Calu3 (cell line): ENCODE data around the gene OR10P1. TPM values are rescaled to one million over a fixed set of nuclear protein-coding genes. Genes with fewer than 3 reads are reported as not detected.

Source experiments
- BruUV-seq: library from RNA; stranded (reverse); fragments of 400-500 nt; replicated peaks from 2 replicates; lab custom pipeline; 2021; lab: Mats Ljungman, UMichigan
- CTCF ChIA-PET: fragments of 300-600 bp; sonication (Branson Sonifier 250); formaldehyde crosslinking; loops from one replicate; lab custom pipeline; 2022; ENCODE audit warnings: antibody characterized with exemption; lab: Charles Lee
- DNase-seq: peaks from one replicate; pipeline ENCODE4 v3.0.0; 2022
- H3K27ac Mint-ChIP-seq: one replicate; pipeline ENCODE4 v1.8.0; 2022; ENCODE audit warnings: mixed read lengths; ENCODE audit not compliant: unreplicated experiment
- H3K27me3 Mint-ChIP-seq: one replicate; pipeline ENCODE4 v1.8.0; 2022; ENCODE audit warnings: mixed read lengths; ENCODE audit not compliant: unreplicated experiment
- H3K36me3 Mint-ChIP-seq: one replicate; pipeline ENCODE4 v1.8.0; 2022; ENCODE audit warnings: mild to moderate bottlenecking, moderate library complexity, mixed read lengths; ENCODE audit not compliant: insufficient read depth, unreplicated experiment
- H3K4me1 Mint-ChIP-seq: one replicate; pipeline ENCODE4 v1.8.0; 2022; ENCODE audit warnings: mild to moderate bottlenecking, low read depth, mixed read lengths; ENCODE audit not compliant: unreplicated experiment
- H3K4me3 Mint-ChIP-seq: one replicate; pipeline ENCODE4 v1.8.0; 2022; ENCODE audit warnings: mild to moderate bottlenecking, low read depth, moderate library complexity, mixed read lengths; ENCODE audit not compliant: unreplicated experiment
- H3K9me3 Mint-ChIP-seq: one replicate; pipeline ENCODE4 v1.8.0; 2022; ENCODE audit warnings: low read depth, mixed read lengths; ENCODE audit not compliant: unreplicated experiment
- CTCF ChIP-seq: fragments of 200-600 bp; IDR thresholded peaks from one replicate; pipeline ENCODE4 v1.8.0; 2022; ENCODE audit warnings: antibody characterized with exemption; ENCODE audit not compliant: unreplicated experiment
- intact Hi-C: fragments of 100-400 bp; cut with micrococcal nuclease; formaldehyde crosslinking; loops from one replicate; pipeline ENCODE4 v1.10.0; 2022; ENCODE audit not compliant: unreplicated experiment
- total RNA-seq: library from RNA; stranded (reverse); gene quantifications from 2 replicates; pipeline ENCODE4 v1.2.3, GENCODE V29; 2022

The OR10P1 gene
- total RNA-seq, 1 experiment from 2014 or later: not detected

- peak; percentile 87 for DNase-seq
- peak; percentile 55 for TF ChIP-seq CTCF
- H3K9me3 Mint-ChIP-seq: no peaks in the 10 kb centered on the region
- H3K27me3 Mint-ChIP-seq: no peaks in the 10 kb centered on the region
- intact Hi-C loops: loop anchor here (1.0 to 5.0 kb wide), 3 partner anchors 23 to 56 kb away; partner anchors contain the start of gene RDH5
- peak overlapping the region; percentile 87 for H3K4me3 Mint-ChIP-seq
- peak overlapping the region; percentile 68 for H3K27ac Mint-ChIP-seq
- peaks cover 30% of the 10 kb centered on the region for H3K36me3 Mint-ChIP-seq
- H3K4me1 Mint-ChIP-seq: peaks cover 30% of the 10 kb centered on the region
- no TSS peak for BruUV-seq
- CTCF ChIA-PET: interaction anchor here (0.6 to 2.7 kb wide), 24 partner anchors 8 to 844 kb away, joined by 3 to 76 read pairs (median 4); partner anchors contain the start of genes BLOC1S1, CD63, DNAJC14 and ERBB3
Measured at GRCh38 chr12:55681142-55682077, 44.7 kb downstream of the OR10P1 start.

DNA sequence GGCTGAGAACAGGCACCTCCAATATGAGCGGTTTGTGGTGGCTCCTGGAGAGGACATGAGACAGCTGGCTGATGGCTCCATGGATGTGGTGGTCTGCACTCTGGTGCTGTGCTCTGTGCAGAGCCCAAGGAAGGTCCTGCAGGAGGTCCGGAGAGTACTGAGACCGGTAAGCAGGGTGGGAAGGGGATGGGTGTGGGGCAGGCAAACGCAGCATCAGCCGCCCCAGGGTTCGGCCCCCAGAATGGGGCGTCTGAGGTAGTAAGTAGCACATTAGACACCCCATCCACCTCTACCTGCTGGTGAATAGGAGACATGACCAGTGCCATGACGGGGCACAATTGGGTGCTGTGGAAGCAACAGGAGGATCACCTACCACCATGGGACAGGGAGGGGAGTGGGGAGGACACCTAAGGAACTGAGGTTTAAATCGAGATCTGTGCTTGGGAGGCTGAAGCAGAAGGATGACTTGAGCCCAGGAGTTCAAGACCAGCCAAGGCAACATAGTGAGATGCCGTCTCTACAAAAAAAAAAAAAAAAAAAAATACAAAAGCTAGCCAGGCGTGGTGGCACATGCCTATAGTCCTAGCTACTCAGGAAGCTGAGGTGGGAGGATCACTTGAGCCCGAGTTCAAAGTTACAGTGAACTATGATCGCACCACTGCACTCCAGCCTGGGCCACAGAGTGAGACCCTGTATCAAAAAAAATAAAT is 45.5 kb downstream of the OR10P1 start:
- H3K27me3 Mint-ChIP-seq: no peaks in the 10 kb centered on the region
- no peaks in the 10 kb centered on the region for H3K9me3 Mint-ChIP-seq
- no TSS peak for BruUV-seq
- no peak for TF ChIP-seq CTCF
- H3K4me3 Mint-ChIP-seq: peak overlapping the region; percentile 87
- peak overlapping the region; percentile 68 for H3K27ac Mint-ChIP-seq
- intact Hi-C loops: loop anchor here (5.0 kb wide), 1 partner anchor 55 kb away; no protein-coding TSS in a partner anchor
- H3K36me3 Mint-ChIP-seq: peaks cover 30% of the 10 kb centered on the region
- peaks cover 30% of the 10 kb centered on the region for H3K4me1 Mint-ChIP-seq
- CTCF ChIA-PET: interaction anchor here (0.6 to 2.7 kb wide), 19 partner anchors 9 to 1494 kb away, joined by 3 to 76 read pairs (median 4); partner anchors contain the start of genes BLOC1S1, CD63, DNAJC14 and ITGA7
- DNase-seq: peak; percentile 36

DNA sequence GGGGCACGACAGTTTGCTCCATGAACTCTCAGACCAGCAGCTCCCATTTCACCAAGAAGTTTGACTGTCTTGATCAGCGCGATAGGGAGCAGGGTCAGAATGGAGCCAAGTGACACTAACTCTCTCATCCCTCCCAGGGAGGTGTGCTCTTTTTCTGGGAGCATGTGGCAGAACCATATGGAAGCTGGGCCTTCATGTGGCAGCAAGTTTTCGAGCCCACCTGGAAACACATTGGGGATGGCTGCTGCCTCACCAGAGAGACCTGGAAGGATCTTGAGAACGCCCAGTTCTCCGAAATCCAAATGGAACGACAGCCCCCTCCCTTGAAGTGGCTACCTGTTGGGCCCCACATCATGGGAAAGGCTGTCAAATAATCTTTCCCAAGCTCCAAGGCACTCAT is 47.0 kb downstream of the OR10P1 start:
- Mint-ChIP-seq H3K9me3 (no peaks in the 10 kb centered on the region), H3K4me3 (no peak overlapping the region), H3K36me3 (peaks cover 30% of the 10 kb centered on the region), H3K27me3 (no peaks in the 10 kb centered on the region), H3K27ac (no peak overlapping the region), H3K4me1 (peaks cover 30% of the 10 kb centered on the region)
- DNase-seq: no peak
- intact Hi-C loops: loop anchor here (5.0 kb wide), 1 partner anchor 54 kb away; no protein-coding TSS in a partner anchor
- BruUV-seq: no TSS peak
- CTCF ChIA-PET: interaction anchor here (0.5 to 2.7 kb wide), 3 partner anchors 27 to 37 kb away, joined by 3 to 76 read pairs (median 4); partner anchors contain the start of gene RDH5
- no peak for TF ChIP-seq CTCF

- no TSS peak for BruUV-seq
- Mint-ChIP-seq H3K9me3 (no peaks in the 10 kb centered on the region), H3K27ac (no peak overlapping the region), H3K4me3 (no peak overlapping the region), H3K4me1 (peaks cover 30% of the 10 kb centered on the region), H3K27me3 (no peaks in the 10 kb centered on the region), H3K36me3 (peaks cover 30% of the 10 kb centered on the region)
- TF ChIP-seq CTCF: no peak
- CTCF ChIA-PET: no interaction called here
- no peak for DNase-seq
- intact Hi-C loops: loop anchor here (5.0 kb wide), 1 partner anchor 52 kb away; no protein-coding TSS in a partner anchor
Measured at GRCh38 chr12:55684761-55685370, 48.2 kb downstream of the OR10P1 start.
